H1 (cell line): Measurements from ENCODE around the gene MRPS2. TPM values are rescaled to one million over a fixed set of nuclear protein-coding genes. Genes with fewer than 3 reads are reported as not detected.

Source experiments
- CTCF ChIA-PET: fragments of 300-600 bp; sonication (Branson Sonifier 250); formaldehyde crosslinking; loops from one replicate; lab custom pipeline; 2021; ENCODE audit not compliant: partially characterized antibody; lab: Charles Lee
- POLR2A ChIA-PET: fragments of 300-600 bp; sonication (Branson Sonifier 250); formaldehyde crosslinking; loops from one replicate; lab custom pipeline; 2021; ENCODE audit warnings: inconsistent platforms; ENCODE audit not compliant: partially characterized antibody; lab: Charles Lee
- DNase-seq, 2 experiments: peaks; one replicate each; pipeline versions ENCODE4 v3.0.0 to v3.0.0-alpha.2; 2010 to 2022; ENCODE audit warnings: low spot score in 2 of 2, low read depth in 1 of 2, mixed read lengths in 1 of 2
- FAIRE-seq: peaks from 2 replicates; lab custom pipeline; 2011; peaks lifted over from hg19 to GRCh38; lab: Jason Lieb, UNC
- H2AFZ ChIP-seq: 2 replicates; pipeline ENCODE4 v1.8.1; 2012; ENCODE audit warnings: low read length, inconsistent platforms
- H2AK5ac ChIP-seq: 2 replicates; pipeline ENCODE4 v1.6.1; 2013; ENCODE audit warnings: low read depth, low read length
- H2BK120ac ChIP-seq: replicated peaks from 2 replicates; pipeline ENCODE3; 2013; ENCODE audit warnings: low read depth, low read length, inconsistent platforms
- H2BK12ac ChIP-seq: 2 replicates; pipeline ENCODE4 v1.6.1; 2013; ENCODE audit warnings: low read depth, low read length
- H2BK15ac ChIP-seq: 2 replicates; pipeline ENCODE4 v1.6.1; 2013; ENCODE audit warnings: low read length
- H2BK20ac ChIP-seq: 2 replicates; pipeline ENCODE4 v1.6.1; 2013; ENCODE audit warnings: low read length
- H2BK5ac ChIP-seq: 2 replicates; pipeline ENCODE4 v1.6.1; 2013; ENCODE audit warnings: low read depth, low read length
- H3K14ac ChIP-seq: 2 replicates; pipeline ENCODE4 v1.6.1; 2013; ENCODE audit warnings: inconsistent platforms; ENCODE audit not compliant: insufficient read length
- H3K18ac ChIP-seq: 2 replicates; pipeline ENCODE4 v1.6.1; 2013; ENCODE audit warnings: low read length; ENCODE audit errors: extremely low read depth
- H3K23ac ChIP-seq: 2 replicates; pipeline ENCODE4 v1.6.1; 2013; ENCODE audit warnings: inconsistent platforms; ENCODE audit not compliant: insufficient read length
- H3K23me2 ChIP-seq: 2 replicates; pipeline ENCODE4 v1.6.1; 2013; ENCODE audit warnings: low read depth, low read length
- H3K27ac ChIP-seq: 2 replicates; pipeline ENCODE4 v1.6.1; 2011; ENCODE audit warnings: low read depth, low read length, inconsistent platforms
- H3K27me3 ChIP-seq, 4 experiments: replicated peaks in 1 of 4; 1 replicate in 1 of 4; 2 replicates in 3 of 4; pipeline versions ENCODE4 v1.6.1 to v1.8.1; 2011 to 2013; ENCODE audit warnings: low read length in 3 of 4, mild to moderate bottlenecking in 3 of 4, inconsistent platforms in 2 of 4, mixed read lengths in 2 of 4, moderate library complexity in 1 of 4; ENCODE audit not compliant: control insufficient read depth in 3 of 4, insufficient read depth in 3 of 4; ENCODE audit errors: extremely low read depth in 1 of 4
- H3K36me3 ChIP-seq, 4 experiments: 2 replicates each; pipeline versions ENCODE4 v1.6.1 to v1.8.1; 2011 to 2013; ENCODE audit warnings: mild to moderate bottlenecking in 4 of 4, low read length in 3 of 4, moderate library complexity in 2 of 4, control low read depth in 1 of 4, inconsistent platforms in 1 of 4; ENCODE audit not compliant: insufficient read depth in 4 of 4, control insufficient read depth in 2 of 4
- H3K4ac ChIP-seq: replicated peaks from 2 replicates; pipeline ENCODE3; 2013; ENCODE audit warnings: low read length, low read depth, mixed read lengths, inconsistent platforms; ENCODE audit not compliant: insufficient read length
- H3K4me1 ChIP-seq, 4 experiments: replicated peaks in 1 of 4; 1 replicate in 1 of 4; 2 replicates in 3 of 4; pipeline versions ENCODE4 v1.6.1 to v1.8.1; 2011 to 2013; ENCODE audit warnings: low read length in 3 of 4, inconsistent platforms in 2 of 4, mixed read lengths in 1 of 4; ENCODE audit not compliant: insufficient read depth in 4 of 4, control insufficient read depth in 3 of 4
- H3K4me2 ChIP-seq, 2 experiments: 2 replicates each; pipeline versions ENCODE4 v1.6.1 to v1.8.1; 2011 to 2013; ENCODE audit warnings: low read depth in 2 of 2, low read length in 2 of 2, control low read depth in 1 of 2, inconsistent platforms in 1 of 2, mild to moderate bottlenecking in 1 of 2; ENCODE audit not compliant: insufficient read depth in 1 of 2
- H3K4me3 ChIP-seq, 4 experiments: fragments of 200-600, 300-600 bp in 1 of 4; sonication (generic), shearing (Covaris generic), sonication (Bioruptor Twin) in 1 of 4; 2 replicates each; pipeline versions ENCODE4 v1.5.1 to v1.8.1; 2011 to 2016; ENCODE audit warnings: low read length in 4 of 4, low read depth in 3 of 4, control low read depth in 2 of 4, inconsistent platforms in 2 of 4, mild to moderate bottlenecking in 2 of 4, mixed read lengths in 1 of 4, moderate library complexity in 1 of 4; ENCODE audit not compliant: insufficient read depth in 2 of 4; ENCODE audit errors: extremely low read depth in 1 of 4
- H3K56ac ChIP-seq: replicated peaks from 2 replicates; pipeline ENCODE3; 2013; ENCODE audit warnings: low read depth, mild to moderate bottlenecking, mixed read lengths, low read length, inconsistent platforms; ENCODE audit not compliant: insufficient read length
- H3K79me1 ChIP-seq: 2 replicates; pipeline ENCODE4 v1.6.1; 2013; ENCODE audit warnings: low read depth, low read length, control low read depth
- H3K79me2 ChIP-seq, 2 experiments: 2 replicates each; pipeline versions ENCODE4 v1.6.1 to v1.8.1; 2012 to 2013; ENCODE audit warnings: low read length in 2 of 2, mild to moderate bottlenecking in 2 of 2, inconsistent platforms in 1 of 2; ENCODE audit not compliant: insufficient read depth in 2 of 2, control insufficient read depth in 1 of 2
- H3K9ac ChIP-seq, 4 experiments: replicated peaks in 1 of 4; 1 replicate in 1 of 4; 2 replicates in 3 of 4; pipeline versions ENCODE4 v1.6.1 to v1.8.1; 2011 to 2013; ENCODE audit warnings: low read depth in 3 of 4, low read length in 3 of 4, control low read depth in 2 of 4, mild to moderate bottlenecking in 2 of 4, moderate library complexity in 2 of 4, inconsistent platforms in 1 of 4; ENCODE audit errors: extremely low read depth in 1 of 4
- H3K9me3 ChIP-seq, 2 experiments: 2 replicates each; pipeline versions ENCODE4 v1.6.1 to v1.8.1; 2012 to 2013; ENCODE audit warnings: mild to moderate bottlenecking in 2 of 2, moderate library complexity in 2 of 2, control low read depth in 1 of 2, inconsistent platforms in 1 of 2, low read depth in 1 of 2, low read length in 1 of 2, mixed read lengths in 1 of 2; ENCODE audit not compliant: insufficient read depth in 2 of 2
- H4K20me1 ChIP-seq, 2 experiments: replicated peaks in 1 of 2; 2 replicates each; pipeline versions ENCODE3 to v1.8.1; 2011 to 2013; ENCODE audit warnings: inconsistent platforms in 2 of 2, low read length in 2 of 2, mild to moderate bottlenecking in 1 of 2; ENCODE audit not compliant: insufficient read depth in 2 of 2, control insufficient read depth in 1 of 2
- H4K5ac ChIP-seq: 2 replicates; pipeline ENCODE4 v1.6.1; 2013; ENCODE audit warnings: low read length, low read depth, mixed read lengths, inconsistent platforms; ENCODE audit not compliant: insufficient read length
- H4K8ac ChIP-seq: 2 replicates; pipeline ENCODE4 v1.8.0; 2013; ENCODE audit warnings: mild to moderate bottlenecking, moderate library complexity, low read length, inconsistent platforms; ENCODE audit not compliant: insufficient read depth; ENCODE audit errors: extremely low read depth
- H4K91ac ChIP-seq: replicated peaks from 2 replicates; pipeline ENCODE3; 2013; ENCODE audit warnings: low read length, mixed read lengths, inconsistent platforms; ENCODE audit not compliant: insufficient read length
- CHD1 ChIP-seq: IDR thresholded peaks from 2 replicates; pipeline ENCODE4 v1.6.1; 2012; ENCODE audit warnings: low read depth, low read length, improper control_type of control experiment
- GABPA ChIP-seq: IDR thresholded peaks from 2 replicates; pipeline ENCODE4 v1.6.1; 2011; ENCODE audit warnings: mild to moderate bottlenecking, low read length, moderate library complexity, borderline replicate concordance; ENCODE audit not compliant: insufficient read depth
- JUND ChIP-seq: IDR thresholded peaks from 2 replicates; pipeline ENCODE4 v1.6.1; 2011; ENCODE audit warnings: mild to moderate bottlenecking, improper control_type of control experiment, low read length
- KDM4A ChIP-seq: IDR thresholded peaks from one replicate; pipeline ENCODE4 v1.7.1; 2012; ENCODE audit warnings: low read depth, mild to moderate bottlenecking, moderate library complexity, low read length, inconsistent platforms; ENCODE audit not compliant: severe bottlenecking
- MAX ChIP-seq: IDR thresholded peaks from 2 replicates; pipeline ENCODE4 v1.6.1; 2012; ENCODE audit warnings: inconsistent platforms
- PHF8 ChIP-seq: fragments of 200-600 bp; sonication (generic); conservative IDR thresholded peaks from 2 replicates; pipeline ENCODE4 v1.7.1; 2012; ENCODE audit warnings: low read depth, mild to moderate bottlenecking, inconsistent platforms, low read length, moderate library complexity
- RXRA ChIP-seq: IDR thresholded peaks from 2 replicates; pipeline ENCODE4 v1.6.1; 2011; ENCODE audit warnings: low read depth, mild to moderate bottlenecking, low read length, moderate library complexity; ENCODE audit not compliant: insufficient read depth
- SIN3A ChIP-seq, 2 experiments: IDR thresholded peaks in 1 of 2; conservative IDR thresholded peaks in 1 of 2; 2 replicates each; pipeline ENCODE4 v1.6.1; 2011 to 2012; ENCODE audit warnings: low read length in 2 of 2, improper control_type of control experiment in 1 of 2, low read depth in 1 of 2, mild to moderate bottlenecking in 1 of 2
- SP2 ChIP-seq: IDR thresholded peaks from 2 replicates; pipeline ENCODE4 v1.6.1; 2012; ENCODE audit warnings: mild to moderate bottlenecking, low read length, inconsistent platforms
- TCF12 ChIP-seq: IDR thresholded peaks from 2 replicates; pipeline ENCODE4 v1.6.1; 2011; ENCODE audit warnings: low read depth, mild to moderate bottlenecking, low read length
- ZNF274 ChIP-seq: IDR thresholded peaks from 2 replicates; pipeline ENCODE4 v1.7.0; 2012; ENCODE audit warnings: low read length, borderline replicate concordance; ENCODE audit errors: extremely low read depth
- WGBS, 2 experiments: shearing (Covaris generic) in 1 of 2; methylation state at CpG; one replicate each; pipeline versions ENCODE4 v1.1.6 to v1.1.7; 2013 to 2015; ENCODE audit warnings: low lambda C conversion rate in 2 of 2, mixed read lengths in 2 of 2, inconsistent platforms in 1 of 2, low coverage in 1 of 2, missing lambda C conversion rate in 1 of 2; ENCODE audit not compliant: insufficient replicate concordance in 2 of 2, insufficient coverage in 1 of 2, insufficient read length in 1 of 2; ENCODE audit errors: extremely low coverage in 1 of 2, missing lambda C conversion rate in 1 of 2; 5-methylcytosine and 5-hydroxymethylcytosine counted together
- polyA plus RNA-seq, 7 experiments: library from polyadenylated mRNA; depleted of rRNA in 3 of 7; stranded (reverse) in 5 of 7; unstranded in 2 of 7; fragments of >200 nt in 5 of 7; fragments of 200-250 nt in 2 of 7; gene quantifications; 1 replicate in 5 of 7; 2 replicates in 1 of 7; 4 replicates in 1 of 7; pipeline versions ENCODE4 v1.2.1 to v1.2.3, GENCODE V29; 2011 to 2013; ENCODE audit warnings: missing spikeins in 2 of 7, mixed read lengths in 2 of 7
- total RNA-seq: library from RNA; stranded (reverse); fragmentation: NEBNext Ultra II Directional; extraction: Animal tissue kit (Norgen Biotek cat#: 25700); gene quantifications from 2 replicates; pipeline ENCODE4 v1.2.1, GENCODE V29; 2021

The MRPS2 gene
- total and polyA plus RNA-seq, 2 of the 8 experiments (the other 6 are each of a cell fraction or from before 2014, with no cell fraction given) = 78.6 to 476 TPM

GRCh38 chr9:135486267-135487065 is 14.0 kb upstream of the MRPS2 start:
- H3K4me1 ChIP-seq = peaks cover 0 to 2% (median 0%) of the 10 kb centered on the region in 4 experiments; a peak in 3 of 7 replicates
- H3K79me2 ChIP-seq = peaks cover 0 to 12% of the 10 kb centered on the region in 2 experiments; a peak in 2 of 4 replicates
- H2BK120ac ChIP-seq = no peak overlapping the region
- no peak overlapping the region for H3K18ac ChIP-seq
- H3K9ac ChIP-seq = no peak overlapping the region
- H3K36me3 ChIP-seq = peaks cover 17 to 50% (median 42%) of the 10 kb centered on the region in 4 experiments
- H3K4ac ChIP-seq = no peak overlapping the region
- no peak overlapping the region for H2BK20ac ChIP-seq
- no peaks in the 10 kb centered on the region; a peak in 1 of 7 replicates for H3K27me3 ChIP-seq
- no peak overlapping the region for H4K91ac ChIP-seq
- no peak overlapping the region for H3K14ac ChIP-seq
- no peak overlapping the region for H3K23ac ChIP-seq
- H4K8ac ChIP-seq = no peak overlapping the region
- no peak overlapping the region for H2BK5ac ChIP-seq
- H3K23me2 ChIP-seq = no peaks in the 10 kb centered on the region
- TF ChIP-seq SIN3A (conservative IDR thresholded peaks at IDR 0.05 in 1 of 2, IDR thresholded peaks at IDR 0.05 in 1 of 2; ENCODE audit: low read depth in 1 of 2, low read length in 2 of 2) (no peak), ZNF274 (no peak), KDM4A (no peak), GABPA (no peak), JUND (no peak), PHF8 (no peak), SP2 (no peak), MAX (no peak), RXRA (no peak), TCF12 (no peak), CHD1 (no peak)
- CTCF ChIA-PET = interaction anchor here (1.2 to 1.3 kb wide), 2 partner anchors 13 to 18 kb away, joined by 3 to 7 read pairs; no protein-coding TSS in a partner anchor
- DNase-seq = no peak
- H4K20me1 ChIP-seq = peaks cover 9% of the 10 kb centered on the region in 2 experiments
- H3K4me2 ChIP-seq = no peak overlapping the region
- POLR2A ChIA-PET = interaction anchor here (0.9 to 1.4 kb wide), 3 partner anchors 8 to 31 kb away, joined by 3 to 4 read pairs (median 3); no protein-coding TSS in a partner anchor
- no peak overlapping the region for H2BK15ac ChIP-seq
- H3K9me3 ChIP-seq = no peaks in the 10 kb centered on the region
- no peak overlapping the region for H2AFZ ChIP-seq
- no peak overlapping the region for H4K5ac ChIP-seq
- H2BK12ac ChIP-seq = no peak overlapping the region
- FAIRE-seq = no peak
- no peaks in the 10 kb centered on the region; the same call in 1 of the 2 replicates for H3K79me1 ChIP-seq
- no peak overlapping the region for H3K56ac ChIP-seq
- no peak overlapping the region for H2AK5ac ChIP-seq
- H3K4me3 ChIP-seq = no peak overlapping the region
- 90% methylated on average over 23 of the region's 33 CpGs; no CpG with 5 or more reads in 1 of the 2 experiments for WGBS, 2 experiments
- no peak overlapping the region for H3K27ac ChIP-seq
